22Rv1 (cell line): ENCODE data around the gene BFSP2.

ENCODE experiments used
- CTCF ChIP-seq: fragments of 450-650 bp; IDR thresholded peaks from 2 replicates; pipeline ENCODE4 v1.5.1; 2017; ENCODE audit warnings: mild to moderate bottlenecking
- ZFX ChIP-seq: fragments of 450-650 bp; IDR thresholded peaks from 2 replicates; pipeline ENCODE4 v1.6.1; 2017; ENCODE audit warnings: antibody characterized with exemption, borderline replicate concordance

GRCh38 chr3:133379926-133380325 lies 19.9 kb upstream of the BFSP2 start:
- TF ChIP-seq CTCF: no peak
- no peak for TF ChIP-seq ZFX
